IPS-20b (cell line): ENCODE measurements around the gene BTBD16.

Source experiments
- H3K27ac ChIP-seq: one replicate; pipeline ENCODE4 v1.5.1; 2013; ENCODE audit warnings: low read length
- H3K27me3 ChIP-seq: 2 replicates; pipeline ENCODE4 v1.6.1; 2013; ENCODE audit warnings: mild to moderate bottlenecking, low read length, inconsistent platforms; ENCODE audit not compliant: insufficient read depth
- H3K36me3 ChIP-seq: 2 replicates; pipeline ENCODE4 v1.6.1; 2013; ENCODE audit warnings: low read depth, mild to moderate bottlenecking, inconsistent platforms, low read length, moderate library complexity; ENCODE audit not compliant: insufficient read depth
- H3K4me1 ChIP-seq: 2 replicates; pipeline ENCODE4 v1.6.1; 2013; ENCODE audit warnings: mild to moderate bottlenecking, control low read depth, inconsistent platforms, low read length, moderate library complexity; ENCODE audit not compliant: insufficient read depth
- H3K4me3 ChIP-seq: 2 replicates; pipeline ENCODE4 v1.5.1; 2013; ENCODE audit warnings: mild to moderate bottlenecking, low read length, inconsistent platforms
- H3K9ac ChIP-seq: 2 replicates; pipeline ENCODE4 v1.6.1; 2013; ENCODE audit warnings: low read depth, mild to moderate bottlenecking, inconsistent platforms, low read length, moderate library complexity
- H3K9me3 ChIP-seq: 2 replicates; pipeline ENCODE4 v1.6.1; 2013; ENCODE audit warnings: mild to moderate bottlenecking, low read depth, low read length, inconsistent platforms; ENCODE audit not compliant: insufficient read depth

The BTBD16 gene

GRCh38 chr10:122342293-122343134 lies 71.4 kb downstream of the BTBD16 start:
- Histone ChIP-seq H3K9ac (peak overlapping the region; percentile 47; the same call in 1 of the 2 replicates), H3K4me1 (peaks cover 13% of the 10 kb centered on the region; the same call in 1 of the 2 replicates), H3K36me3 (no peaks in the 10 kb centered on the region), H3K9me3 (peaks cover 14% of the 10 kb centered on the region), H3K27me3 (no peaks in the 10 kb centered on the region), H3K4me3 (no peak overlapping the region), H3K27ac (peak overlapping the region; percentile 8)

GRCh38 chr10:122343135-122343800 lies 72.2 kb downstream of the BTBD16 start:
- no peak overlapping the region for H3K4me3 ChIP-seq
- H3K9me3 ChIP-seq = peaks cover 14% of the 10 kb centered on the region
- no peak overlapping the region for H3K27ac ChIP-seq
- H3K4me1 ChIP-seq = peaks cover 13% of the 10 kb centered on the region; the same call in 1 of the 2 replicates
- no peaks in the 10 kb centered on the region for H3K27me3 ChIP-seq
- H3K9ac ChIP-seq = peak overlapping the region; percentile 47; the same call in 1 of the 2 replicates
- no peaks in the 10 kb centered on the region for H3K36me3 ChIP-seq

- Histone ChIP-seq H3K27ac (no peak overlapping the region), H3K9me3 (peaks cover 14% of the 10 kb centered on the region), H3K4me1 (peaks cover 13% of the 10 kb centered on the region; the same call in 1 of the 2 replicates), H3K27me3 (no peaks in the 10 kb centered on the region), H3K9ac (no peak overlapping the region), H3K36me3 (no peaks in the 10 kb centered on the region), H3K4me3 (no peak overlapping the region)
Measured at GRCh38 chr10:122343936-122344335, 72.8 kb downstream of the BTBD16 start.

GRCh38 chr10:122344741-122345258 lies 73.7 kb downstream of the BTBD16 start:
- H3K36me3 ChIP-seq = no peaks in the 10 kb centered on the region
- H3K4me1 ChIP-seq = peaks cover 14% of the 10 kb centered on the region; the same call in 1 of the 2 replicates
- peaks cover 14% of the 10 kb centered on the region for H3K9me3 ChIP-seq
- no peaks in the 10 kb centered on the region for H3K27me3 ChIP-seq
- H3K4me3 ChIP-seq = no peak overlapping the region
- H3K27ac ChIP-seq = no peak overlapping the region
- H3K9ac ChIP-seq = no peak overlapping the region

- Histone ChIP-seq H3K4me3 (no peak overlapping the region), H3K9me3 (peaks cover 14% of the 10 kb centered on the region), H3K36me3 (no peaks in the 10 kb centered on the region), H3K27me3 (no peaks in the 10 kb centered on the region), H3K27ac (no peak overlapping the region), H3K4me1 (peaks cover 15% of the 10 kb centered on the region; the same call in 1 of the 2 replicates), H3K9ac (no peak overlapping the region)
Measured at GRCh38 chr10:122346326-122346950, 75.3 kb downstream of the BTBD16 start.

- H3K9ac ChIP-seq = no peak overlapping the region
- no peak overlapping the region for H3K27ac ChIP-seq
- H3K9me3 ChIP-seq = peaks cover 14% of the 10 kb centered on the region
- no peaks in the 10 kb centered on the region for H3K36me3 ChIP-seq
- peaks cover 15% of the 10 kb centered on the region; the same call in 1 of the 2 replicates for H3K4me1 ChIP-seq
- H3K4me3 ChIP-seq = no peak overlapping the region
- H3K27me3 ChIP-seq = no peaks in the 10 kb centered on the region
Measured at GRCh38 chr10:122347170-122347841, 76.2 kb downstream of the BTBD16 start.

- no peak overlapping the region for H3K27ac ChIP-seq
- no peaks in the 10 kb centered on the region for H3K27me3 ChIP-seq
- peaks cover 14% of the 10 kb centered on the region for H3K9me3 ChIP-seq
- H3K9ac ChIP-seq = no peak overlapping the region
- no peak overlapping the region for H3K4me3 ChIP-seq
- H3K4me1 ChIP-seq = peaks cover 10% of the 10 kb centered on the region; the same call in 1 of the 2 replicates
- H3K36me3 ChIP-seq = no peaks in the 10 kb centered on the region
Measured at GRCh38 chr10:122348512-122348911, 77.4 kb downstream of the BTBD16 start.

GRCh38 chr10:122348935-122349361 lies 77.9 kb downstream of the BTBD16 start:
- Histone ChIP-seq H3K4me3 (no peak overlapping the region), H3K9me3 (peaks cover 14% of the 10 kb centered on the region), H3K9ac (no peak overlapping the region), H3K27ac (no peak overlapping the region), H3K4me1 (peaks cover 7% of the 10 kb centered on the region; the same call in 1 of the 2 replicates), H3K27me3 (no peaks in the 10 kb centered on the region), H3K36me3 (no peaks in the 10 kb centered on the region)

- H3K27ac ChIP-seq = no peak overlapping the region
- H3K9ac ChIP-seq = no peak overlapping the region
- no peaks in the 10 kb centered on the region for H3K27me3 ChIP-seq
- H3K36me3 ChIP-seq = no peaks in the 10 kb centered on the region
- H3K4me3 ChIP-seq = no peak overlapping the region
- H3K9me3 ChIP-seq = peaks cover 14% of the 10 kb centered on the region
- H3K4me1 ChIP-seq = peaks cover 6% of the 10 kb centered on the region; the same call in 1 of the 2 replicates
Measured at GRCh38 chr10:122349758-122350369, 78.8 kb downstream of the BTBD16 start.

GRCh38 chr10:122350893-122351292 lies 79.8 kb downstream of the BTBD16 start:
- Histone ChIP-seq H3K4me1 (peaks cover 5% of the 10 kb centered on the region; the same call in 1 of the 2 replicates), H3K27me3 (no peaks in the 10 kb centered on the region), H3K9ac (no peak overlapping the region), H3K9me3 (peaks cover 12% of the 10 kb centered on the region), H3K27ac (no peak overlapping the region), H3K36me3 (no peaks in the 10 kb centered on the region), H3K4me3 (no peak overlapping the region)
